CD1c-positive myeloid dendritic cell (primary cell): ENCODE data around the gene CELSR1.

Experiments
- DNase-seq: peaks from one replicate; pipeline ENCODE4 v3.0.0-alpha.2; 2016; ENCODE audit errors: extremely low spot score

Gene CELSR1

GRCh38 chr22:46449116-46449691 is 88.2 kb downstream of the CELSR1 start:
- no peak for DNase-seq

GRCh38 chr22:46448333-46448732 is 89.1 kb downstream of the CELSR1 start:
- no peak for DNase-seq

DNA sequence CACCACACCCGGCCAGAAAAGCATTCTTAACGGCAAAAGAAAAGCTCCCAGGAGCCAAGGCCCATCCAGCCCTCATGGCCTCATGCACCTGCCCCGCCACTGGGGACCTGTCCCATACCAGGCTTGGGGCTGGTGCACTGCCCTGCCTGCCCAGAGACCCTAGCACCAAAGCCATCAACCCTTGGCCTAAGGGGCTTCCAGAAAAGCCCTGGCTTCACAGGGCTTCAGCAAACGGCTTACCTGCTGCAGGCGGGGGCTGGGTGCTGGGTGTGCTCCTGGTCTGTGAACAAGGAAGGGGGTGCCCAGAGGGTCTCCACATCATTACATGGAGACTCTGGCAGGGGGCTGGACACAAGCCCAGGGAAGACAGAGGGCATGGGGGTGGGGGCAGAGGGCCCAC is 89.5 kb downstream of the CELSR1 start:
- DNase-seq: no peak

- DNase-seq: no peak
These were observed 90.6 kb downstream of the CELSR1 start for GRCh38 chr22:46446799-46447198.

- DNase-seq: no peak
These were observed 91.5 kb downstream of the CELSR1 start for GRCh38 chr22:46445771-46446420.

DNA sequence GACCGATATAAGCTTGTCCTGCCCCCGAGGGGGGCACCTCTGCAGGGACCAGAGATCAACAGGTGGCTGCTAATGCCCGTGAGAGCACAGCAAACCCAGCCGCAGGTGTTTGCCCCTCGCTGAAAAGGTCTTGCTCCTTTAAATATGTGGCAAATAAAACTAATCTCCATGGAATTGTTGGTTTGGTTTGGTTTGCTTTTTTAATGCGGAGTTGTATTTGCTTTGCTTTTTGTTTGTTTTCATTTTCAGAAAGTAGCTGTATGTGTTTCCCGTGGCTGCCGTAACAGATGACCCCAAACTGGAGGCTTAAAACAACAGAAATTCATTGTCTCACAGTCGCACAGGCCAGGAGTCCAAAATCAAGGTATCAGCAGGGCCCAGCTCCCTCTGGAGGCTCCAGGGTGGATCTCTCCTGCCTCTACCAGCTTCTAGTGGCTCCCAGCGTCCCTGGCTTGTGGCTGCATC is 93.0 kb downstream of the CELSR1 start:
- DNase-seq: no peak

DNA sequence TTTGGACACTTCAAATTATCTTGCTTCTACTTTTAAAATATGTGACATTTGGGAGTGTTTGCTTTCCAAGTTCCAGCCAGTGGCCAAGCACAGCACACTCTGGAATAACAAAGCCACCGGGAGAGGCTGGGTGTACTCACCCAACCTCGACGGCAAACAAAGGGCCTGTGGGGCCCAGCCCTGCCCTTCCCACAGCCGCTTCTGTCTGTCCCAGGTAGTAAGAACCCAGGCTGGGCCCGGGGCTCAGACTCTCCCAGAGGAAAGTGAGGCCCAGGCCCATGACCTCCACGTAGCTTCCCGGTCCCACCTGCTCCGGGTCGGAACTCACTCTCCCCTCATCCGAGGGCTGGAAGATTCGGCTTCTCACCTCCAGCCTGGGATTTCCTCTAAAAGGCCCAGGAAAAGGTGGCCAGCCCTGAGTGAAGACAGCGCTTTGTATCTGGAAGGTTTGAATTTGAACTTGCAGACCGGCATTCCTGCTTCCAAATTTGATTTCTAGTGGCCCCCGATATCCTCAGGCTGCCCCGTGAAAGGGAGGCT is 93.5 kb downstream of the CELSR1 start:
- no peak for DNase-seq

GRCh38 chr22:46442217-46442853 is 95.1 kb downstream of the CELSR1 start:
- no peak for DNase-seq

GRCh38 chr22:46439576-46440465 is 97.6 kb downstream of the CELSR1 start:
- DNase-seq: no peak

- DNase-seq: no peak
These were observed 98.3 kb downstream of the CELSR1 start for GRCh38 chr22:46439111-46439510.

GRCh38 chr22:46437671-46438440 is 99.6 kb downstream of the CELSR1 start:
- DNase-seq: no peak

- DNase-seq: no peak
These were observed 100.7 kb downstream of the CELSR1 start for GRCh38 chr22:46436595-46437175.

DNA sequence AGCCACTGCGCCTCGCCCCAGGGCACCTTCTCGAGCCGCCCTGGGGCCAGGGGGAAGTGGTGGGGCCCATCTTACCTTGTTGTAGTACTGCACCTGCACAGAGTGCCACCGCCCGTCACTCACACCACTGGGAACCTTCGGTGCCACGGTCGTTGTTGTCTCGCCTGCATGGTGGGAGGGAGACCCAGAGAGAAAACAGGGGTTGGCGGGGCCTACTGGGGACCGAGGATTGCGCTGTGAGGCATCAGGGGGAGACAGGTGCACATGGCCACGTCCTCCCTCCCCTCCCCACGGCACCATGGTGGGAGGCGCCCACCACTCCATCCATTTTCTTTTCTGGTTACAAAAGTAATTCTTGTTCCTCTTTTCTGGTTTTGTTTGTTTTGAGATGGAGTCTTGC is 104.1 kb downstream of the CELSR1 start:
- DNase-seq: no peak

DNA sequence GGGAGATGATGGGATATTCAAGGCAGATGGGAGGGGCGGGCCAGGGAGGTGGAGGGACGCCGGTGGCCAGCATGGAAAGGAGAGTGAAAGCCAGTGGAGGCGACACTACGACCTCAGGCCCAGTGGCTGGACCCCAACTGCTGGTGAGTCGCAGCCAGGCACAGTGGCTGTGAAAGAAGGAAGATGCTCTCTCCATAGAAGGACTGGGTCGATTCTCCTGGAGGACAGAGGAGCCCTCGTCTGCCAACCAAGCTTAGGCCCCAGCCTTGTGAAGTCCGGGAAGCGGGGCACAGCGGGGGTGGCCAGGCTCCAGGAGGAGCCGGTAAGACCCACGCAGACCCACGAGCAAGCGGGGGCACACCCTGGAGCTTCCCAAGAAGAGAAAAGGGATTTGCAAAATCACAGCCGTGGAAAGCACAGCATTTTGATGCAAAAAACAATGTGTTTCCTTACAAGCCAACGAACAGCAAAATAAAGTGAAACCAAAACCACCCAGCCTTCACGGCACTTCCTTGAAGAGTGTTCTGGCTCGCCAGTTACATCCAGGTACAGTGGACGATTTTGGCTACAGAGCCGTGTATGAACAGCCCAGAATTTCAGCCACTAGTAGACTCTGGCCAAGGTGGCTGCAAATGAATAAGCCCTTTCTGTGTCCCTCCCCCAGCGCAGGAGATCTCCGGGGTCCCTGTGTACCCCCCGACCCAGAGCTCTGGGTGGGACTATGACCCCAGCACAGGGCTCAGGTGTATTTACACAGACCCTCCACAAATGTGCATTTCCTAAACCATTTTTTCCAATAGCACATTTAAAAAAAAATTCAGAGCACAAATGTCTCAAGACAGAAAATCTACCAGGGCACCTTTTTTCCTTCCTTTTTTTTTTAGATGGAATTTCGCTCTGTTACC is 105.0 kb downstream of the CELSR1 start:
- peak; percentile 30 for DNase-seq

DNA sequence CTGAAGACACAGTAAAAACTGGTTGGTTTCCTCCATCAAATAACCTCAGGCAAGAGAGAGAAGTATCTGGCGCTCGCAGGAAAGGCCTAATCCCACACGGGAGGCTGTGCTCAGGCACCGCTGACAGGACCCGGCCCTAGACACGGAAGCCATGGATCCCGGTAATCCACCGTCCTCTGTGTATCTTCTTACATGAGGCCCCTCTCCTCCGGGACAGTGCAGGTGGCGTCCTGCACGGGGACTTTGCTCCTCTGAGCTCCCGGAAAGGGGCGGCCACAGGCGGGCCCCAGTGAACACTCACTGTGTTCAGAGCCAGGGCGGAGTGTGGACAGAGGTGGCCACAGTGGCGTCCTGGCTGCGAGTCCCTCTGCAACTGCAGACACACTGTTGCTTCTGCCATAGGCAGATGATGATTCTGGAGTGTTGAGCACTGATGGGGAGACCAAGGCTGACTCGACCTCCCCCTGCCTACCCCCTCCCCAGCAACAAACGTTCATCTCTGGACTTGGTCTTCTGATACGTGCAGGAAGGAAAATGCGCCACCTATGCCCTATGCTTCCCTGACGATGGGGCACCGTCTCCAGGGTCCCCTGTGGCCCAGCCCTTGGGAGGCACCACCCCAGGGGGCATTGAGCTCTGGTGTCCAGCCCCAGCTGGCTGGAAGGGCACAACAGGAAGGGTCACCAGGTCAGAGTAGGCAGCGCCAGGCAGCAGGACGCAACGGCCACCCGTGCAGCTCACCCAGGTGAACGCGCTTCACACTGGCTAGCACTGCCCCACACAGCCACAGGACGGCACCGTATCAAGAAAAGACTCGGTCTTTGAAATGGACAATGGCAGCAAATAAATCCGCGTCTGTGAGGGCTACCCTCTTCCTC is 106.2 kb downstream of the CELSR1 start:
- no peak for DNase-seq

DNA sequence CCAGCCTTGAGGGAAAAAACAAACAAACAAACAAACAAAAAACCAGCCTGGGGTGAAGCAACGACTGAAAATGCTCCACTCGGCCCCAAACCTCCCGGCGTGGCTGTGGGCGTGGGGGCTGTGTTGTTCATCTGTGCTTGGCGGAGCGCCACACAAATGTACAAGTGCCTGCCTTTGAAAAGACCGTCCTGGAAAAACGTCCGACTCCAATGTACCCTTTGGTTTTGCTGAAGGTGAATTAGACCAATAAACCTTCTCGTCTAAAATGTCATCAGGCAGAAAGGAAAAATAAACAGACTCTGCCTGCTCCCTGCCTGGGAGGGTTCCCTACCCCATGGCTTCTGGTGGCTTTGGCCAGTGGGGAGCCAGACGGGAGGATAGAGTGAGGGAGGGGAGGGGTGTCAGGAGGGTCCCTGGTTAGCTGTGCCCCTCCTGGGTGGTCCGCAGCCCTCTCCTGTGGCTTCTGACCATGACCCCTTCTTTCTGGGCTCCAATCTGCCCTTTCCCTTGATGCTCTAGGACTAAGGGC is 108.0 kb downstream of the CELSR1 start:
- no peak for DNase-seq

DNA sequence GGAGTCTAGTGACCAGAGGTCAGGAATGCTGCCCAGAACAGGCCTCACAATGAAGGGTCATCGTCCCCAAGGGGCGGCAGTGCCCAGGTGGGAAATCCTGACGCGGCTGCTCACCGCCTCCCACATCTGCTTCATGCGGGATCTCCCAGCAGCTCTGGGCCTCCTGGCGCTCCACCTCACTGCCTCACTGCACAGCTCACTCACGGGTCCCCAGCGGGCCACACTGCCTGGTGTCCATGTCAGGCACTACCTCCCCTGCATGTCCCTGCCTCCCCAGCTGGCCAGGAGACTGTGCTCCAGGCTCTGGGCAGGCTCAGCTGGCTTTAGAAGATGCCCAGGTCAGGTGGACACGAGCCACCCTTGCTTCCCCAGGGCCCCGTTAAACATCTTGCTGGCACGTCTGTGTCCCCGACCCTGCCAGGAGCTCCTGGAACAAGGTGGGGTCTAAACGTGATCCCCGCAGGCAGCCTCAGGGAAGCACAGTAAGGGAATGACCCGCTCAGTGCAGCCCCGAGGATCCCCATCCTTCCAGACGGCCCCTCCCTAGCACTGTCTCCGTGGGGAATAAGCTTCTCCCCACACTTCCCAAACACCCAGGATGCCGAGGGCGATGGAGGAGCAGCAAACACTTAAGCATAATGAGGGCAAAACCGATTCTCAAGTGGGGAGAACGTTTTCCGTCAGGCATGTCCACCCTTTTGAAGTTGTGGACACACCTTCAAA is 108.7 kb downstream of the CELSR1 start:
- DNase-seq: no peak

DNA sequence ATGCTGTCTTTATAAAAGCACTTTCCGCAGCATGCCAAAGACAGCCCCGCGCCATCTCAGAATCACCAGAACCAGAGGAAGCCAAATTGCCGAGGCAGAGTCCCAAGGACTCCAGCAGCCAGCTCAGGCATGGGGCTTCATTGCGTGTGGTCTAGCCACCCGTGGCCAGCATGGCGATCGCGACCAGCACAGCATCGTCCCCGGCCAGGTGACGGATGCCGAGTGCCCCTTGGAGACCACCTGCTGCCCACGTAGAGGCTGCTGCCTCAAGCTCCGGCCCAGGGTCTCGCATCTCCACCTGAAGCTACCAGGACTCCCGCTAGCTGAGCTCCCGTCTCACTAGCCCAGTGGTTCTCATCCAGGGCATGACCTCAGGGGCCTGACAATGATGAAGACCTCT is 109.2 kb downstream of the CELSR1 start:
- no peak for DNase-seq
